DND-41 (cell line): ENCODE data around the gene ARL8A.

Experiments used
- EZH2 ChIP-seq: IDR thresholded peaks from 3 replicates; pipeline ENCODE4 v1.6.1; 2012; ENCODE audit warnings: borderline replicate concordance, low read depth, mild to moderate bottlenecking, moderate library complexity, low read length, inconsistent platforms; ENCODE audit not compliant: severe bottlenecking
- TF ChIP-seq, protein P1 (sequence below): IDR thresholded peaks from 2 replicates; pipeline ENCODE4 v1.5.1; 2012; ENCODE audit warnings: borderline replicate concordance, low read length, moderate library complexity, mild to moderate bottlenecking; ENCODE audit not compliant: poor library complexity, severe bottlenecking; ENCODE audit errors: extremely low read depth

DNA sequence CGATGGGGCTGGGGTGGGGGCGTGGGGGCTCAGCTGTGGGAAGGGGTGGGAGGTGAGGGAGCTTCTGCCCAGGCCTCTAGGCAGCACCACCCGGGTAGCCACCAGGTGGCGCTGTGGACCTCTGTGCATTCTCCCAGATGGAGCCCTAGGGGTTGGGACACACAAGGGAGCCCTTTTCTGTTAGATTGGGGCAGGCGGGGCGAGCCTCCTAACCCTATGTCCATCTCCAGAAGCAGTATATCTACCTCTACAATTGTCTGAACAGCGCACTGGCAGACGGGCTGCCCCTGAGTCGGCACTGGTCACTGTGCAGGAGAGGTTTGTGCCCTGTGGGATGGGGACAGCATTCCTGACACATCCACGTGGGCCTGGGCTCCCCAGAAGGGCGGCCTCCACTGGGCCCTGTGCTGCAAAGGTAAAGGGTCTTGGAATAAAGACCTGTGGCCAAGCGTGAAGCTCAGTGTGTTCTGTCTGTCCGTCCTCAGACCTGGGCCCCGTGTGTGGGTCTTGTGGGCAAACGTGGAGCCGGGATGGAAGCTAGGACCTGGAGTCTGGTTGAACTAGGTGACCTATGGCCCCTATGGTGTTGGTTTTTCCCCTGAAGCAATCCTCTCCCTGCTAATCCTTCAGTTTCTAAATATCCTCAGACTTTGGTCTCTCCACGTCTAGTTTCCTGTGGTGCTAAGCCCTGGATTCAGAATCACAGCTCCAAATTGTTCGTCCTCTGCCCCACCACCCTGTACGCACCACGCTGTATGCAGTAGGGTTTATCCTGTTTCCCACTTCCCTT lies 44.7 kb upstream of the ARL8A start:
- no peak for TF ChIP-seq EZH2
- TF ChIP-seq, protein P1, sequence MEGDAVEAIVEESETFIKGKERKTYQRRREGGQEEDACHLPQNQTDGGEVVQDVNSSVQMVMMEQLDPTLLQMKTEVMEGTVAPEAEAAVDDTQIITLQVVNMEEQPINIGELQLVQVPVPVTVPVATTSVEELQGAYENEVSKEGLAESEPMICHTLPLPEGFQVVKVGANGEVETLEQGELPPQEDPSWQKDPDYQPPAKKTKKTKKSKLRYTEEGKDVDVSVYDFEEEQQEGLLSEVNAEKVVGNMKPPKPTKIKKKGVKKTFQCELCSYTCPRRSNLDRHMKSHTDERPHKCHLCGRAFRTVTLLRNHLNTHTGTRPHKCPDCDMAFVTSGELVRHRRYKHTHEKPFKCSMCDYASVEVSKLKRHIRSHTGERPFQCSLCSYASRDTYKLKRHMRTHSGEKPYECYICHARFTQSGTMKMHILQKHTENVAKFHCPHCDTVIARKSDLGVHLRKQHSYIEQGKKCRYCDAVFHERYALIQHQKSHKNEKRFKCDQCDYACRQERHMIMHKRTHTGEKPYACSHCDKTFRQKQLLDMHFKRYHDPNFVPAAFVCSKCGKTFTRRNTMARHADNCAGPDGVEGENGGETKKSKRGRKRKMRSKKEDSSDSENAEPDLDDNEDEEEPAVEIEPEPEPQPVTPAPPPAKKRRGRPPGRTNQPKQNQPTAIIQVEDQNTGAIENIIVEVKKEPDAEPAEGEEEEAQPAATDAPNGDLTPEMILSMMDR: peak; percentile 74
